Effector memory CD8-positive, alpha-beta T cell (primary cell): Measurements from ENCODE around the gene RNASEH2B.

ENCODE experiments used
- ATAC-seq: fragments of 150-1000 bp; cut with Tn5 transposase; replicated peaks from 2 replicates; pipeline ENCODE4 v1.10.0; 2021; ENCODE audit warnings: mild to moderate bottlenecking, moderate library complexity
- DNase-seq, 3 experiments: peaks; one replicate each; pipeline ENCODE4 v3.0.0; 2021
- H3K27ac Mint-ChIP-seq, 2 donors: one replicate each; pipeline ENCODE4 v1.8.0; 2022; ENCODE audit warnings: mild to moderate bottlenecking in 2 of 2, mixed read lengths in 2 of 2, moderate library complexity in 2 of 2
- H3K27me3 Mint-ChIP-seq, 2 donors: one replicate each; pipeline ENCODE4 v1.8.0; 2022; ENCODE audit warnings: mixed read lengths in 2 of 2
- H3K36me3 Mint-ChIP-seq: one replicate; pipeline ENCODE4 v1.8.0; 2022; ENCODE audit warnings: mild to moderate bottlenecking, moderate library complexity, mixed read lengths; ENCODE audit not compliant: insufficient read depth
- H3K4me1 Mint-ChIP-seq, 2 donors: one replicate each; pipeline ENCODE4 v1.8.0; 2022; ENCODE audit warnings: low read depth in 2 of 2, mixed read lengths in 2 of 2
- H3K4me3 Mint-ChIP-seq, 2 donors: one replicate each; pipeline ENCODE4 v1.8.0; 2022; ENCODE audit warnings: mild to moderate bottlenecking in 2 of 2, mixed read lengths in 2 of 2, moderate library complexity in 2 of 2
- H3K9me3 Mint-ChIP-seq, 2 donors: one replicate each; pipeline ENCODE4 v1.8.0; 2022; ENCODE audit warnings: mixed read lengths in 2 of 2

RNASEH2B gene

DNA sequence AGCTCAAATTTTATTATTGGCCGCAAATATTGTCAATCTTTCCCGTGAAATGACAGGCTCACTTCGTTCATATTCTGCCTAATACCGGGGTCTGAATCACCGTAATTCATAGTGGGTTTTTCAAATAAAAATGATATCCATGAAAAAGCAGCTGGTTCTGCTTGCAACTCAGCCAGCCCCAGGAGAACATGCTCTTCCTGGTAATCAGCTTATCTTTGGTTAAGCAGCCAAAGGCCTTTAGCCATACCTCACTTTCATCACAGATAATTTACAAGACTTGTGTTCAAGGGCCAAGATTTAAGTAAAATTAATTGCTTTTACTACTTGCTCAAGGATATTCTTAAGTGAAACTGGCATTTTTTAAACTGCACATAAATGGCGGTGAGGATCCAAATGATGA, 22.5 kb downstream of the RNASEH2B start:
- DNase-seq = no peak
- Mint-ChIP-seq H3K4me1 (peaks cover 13 to 25% of the 10 kb centered on the region in 2 donors), H3K27me3 (no peaks in the 10 kb centered on the region), H3K27ac (no peak overlapping the region), H3K36me3 (peaks cover 35% of the 10 kb centered on the region), H3K9me3 (no peaks in the 10 kb centered on the region), H3K4me3 (no peak overlapping the region)
- ATAC-seq = no peak

DNA sequence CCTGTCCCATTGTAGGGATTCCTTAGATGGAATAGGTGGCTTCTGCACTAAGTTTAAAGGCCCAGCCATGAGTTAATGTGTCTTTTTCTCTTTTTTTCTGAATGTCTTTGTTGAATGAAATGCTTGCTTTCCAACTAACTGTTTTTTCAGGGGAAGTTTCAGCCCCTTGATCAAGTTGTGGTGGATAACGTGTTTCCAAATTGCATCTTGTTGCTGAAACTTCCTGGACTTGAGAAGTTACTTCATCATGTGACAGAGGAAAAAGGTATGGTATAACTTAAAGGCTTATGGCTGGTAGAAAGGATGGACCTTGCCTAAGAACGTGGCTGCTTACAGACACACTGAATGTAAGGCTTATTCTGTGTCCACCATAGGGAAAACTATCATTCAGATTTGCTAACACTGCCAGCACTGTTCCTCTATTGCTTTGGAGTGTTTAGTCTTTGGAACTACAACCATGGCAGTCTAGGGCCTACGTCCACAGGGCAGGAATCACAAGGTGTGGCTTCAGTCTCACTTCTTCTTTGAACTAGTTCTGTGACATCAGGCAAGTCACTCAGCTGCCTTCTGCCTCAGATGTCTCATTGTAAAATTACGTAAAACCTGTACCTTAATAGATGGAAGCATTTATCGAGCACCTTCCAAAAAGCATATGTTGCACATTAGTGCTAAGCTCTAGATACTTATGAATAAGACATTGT, 25.3 kb downstream of the RNASEH2B start:
- DNase-seq (no peak), ATAC-seq (no peak)
- peaks cover 57% of the 10 kb centered on the region for H3K36me3 Mint-ChIP-seq
- H3K9me3 Mint-ChIP-seq = no peaks in the 10 kb centered on the region
- no peak overlapping the region for H3K27ac Mint-ChIP-seq
- H3K27me3 Mint-ChIP-seq = no peaks in the 10 kb centered on the region
- H3K4me3 Mint-ChIP-seq = no peak overlapping the region
- H3K4me1 Mint-ChIP-seq = peaks cover 8 to 14% of the 10 kb centered on the region in 2 donors

GRCh38 chr13:50936679-50937078, 27.1 kb downstream of the RNASEH2B start:
- Mint-ChIP-seq H3K27ac (no peak overlapping the region), H3K4me1 (peaks cover 8 to 17% of the 10 kb centered on the region in 2 donors), H3K27me3 (no peaks in the 10 kb centered on the region), H3K9me3 (no peaks in the 10 kb centered on the region), H3K36me3 (peaks cover 52% of the 10 kb centered on the region), H3K4me3 (no peak overlapping the region)
- DNase-seq (no peak), ATAC-seq (no peak)

- H3K36me3 Mint-ChIP-seq = peaks cover 46% of the 10 kb centered on the region
- peaks cover 5 to 22% of the 10 kb centered on the region in 2 donors for H3K4me1 Mint-ChIP-seq
- H3K27ac Mint-ChIP-seq = no peak overlapping the region
- no peak overlapping the region for H3K4me3 Mint-ChIP-seq
- H3K9me3 Mint-ChIP-seq = no peaks in the 10 kb centered on the region
- H3K27me3 Mint-ChIP-seq = no peaks in the 10 kb centered on the region
- DNase-seq (no peak), ATAC-seq (no peak)
Measured at GRCh38 chr13:50940509-50940908, 30.9 kb downstream of the RNASEH2B start.

- ATAC-seq (no peak), DNase-seq (no peak)
- Mint-ChIP-seq H3K27ac (no peak overlapping the region), H3K9me3 (no peaks in the 10 kb centered on the region), H3K4me3 (no peak overlapping the region), H3K27me3 (no peaks in the 10 kb centered on the region), H3K4me1 (peaks cover 0 to 18% of the 10 kb centered on the region in 2 donors), H3K36me3 (peaks cover 40% of the 10 kb centered on the region)
Measured at GRCh38 chr13:50941146-50941545, 31.6 kb downstream of the RNASEH2B start.

DNA sequence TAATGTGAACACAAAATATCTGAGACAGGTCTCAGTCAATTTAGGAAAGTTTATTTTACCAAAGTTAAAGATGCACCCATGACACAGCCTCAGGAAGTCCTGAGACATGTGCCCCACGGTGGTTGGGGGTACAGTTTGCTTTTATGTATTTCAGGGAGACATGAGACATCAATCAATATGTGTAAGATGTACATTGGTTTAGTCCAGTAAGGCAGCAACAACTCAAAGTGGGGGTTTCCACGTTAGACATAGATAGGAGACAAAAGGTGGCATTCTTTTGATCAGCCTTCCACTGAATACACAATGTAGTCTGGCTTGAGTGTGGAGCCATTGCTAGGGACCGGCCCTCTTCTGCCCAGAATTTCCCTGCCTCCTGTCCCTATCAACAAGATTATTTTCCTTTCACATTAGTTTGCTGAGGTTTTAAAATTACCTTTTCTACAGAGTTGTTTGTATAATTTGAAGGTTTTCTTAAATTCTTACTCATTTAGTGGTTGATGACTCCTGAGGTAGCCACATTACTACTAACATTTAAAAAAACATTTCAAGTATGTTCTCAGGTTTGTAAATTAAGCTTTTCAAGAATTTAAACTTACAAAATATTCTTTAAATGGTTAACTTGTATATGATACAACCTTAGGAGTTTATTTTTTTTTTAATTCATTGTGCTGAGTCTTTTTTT, 33.2 kb downstream of the RNASEH2B start:
- Mint-ChIP-seq H3K36me3 (peaks cover 30% of the 10 kb centered on the region), H3K4me3 (no peak overlapping the region), H3K27ac (peak overlapping the region in 1 of 2 donors; percentile 42), H3K27me3 (no peaks in the 10 kb centered on the region), H3K4me1 (peaks cover 0 to 18% of the 10 kb centered on the region in 2 donors), H3K9me3 (no peaks in the 10 kb centered on the region)
- DNase-seq = no peak
- ATAC-seq = no peak

DNA sequence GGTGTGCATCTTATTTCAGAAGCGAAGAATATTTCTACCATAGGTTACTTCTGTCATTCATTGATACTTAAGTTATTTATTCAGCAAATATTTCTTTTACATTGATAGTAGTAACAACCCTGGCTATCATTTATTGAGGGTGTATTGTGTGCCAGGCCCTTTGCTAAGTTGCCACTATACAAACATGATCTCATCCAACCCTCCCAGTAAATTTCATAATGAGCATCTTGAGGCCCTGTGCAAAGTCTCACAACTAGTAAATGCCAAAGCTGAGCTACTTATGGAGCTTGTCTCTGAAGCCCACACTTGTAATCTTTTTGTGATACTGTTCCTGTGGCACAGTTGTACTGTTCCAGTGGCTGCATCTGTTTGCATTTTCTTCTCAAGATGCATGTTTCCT, 36.1 kb downstream of the RNASEH2B start:
- H3K4me1 Mint-ChIP-seq = peaks cover 0 to 14% of the 10 kb centered on the region in 2 donors

DNA sequence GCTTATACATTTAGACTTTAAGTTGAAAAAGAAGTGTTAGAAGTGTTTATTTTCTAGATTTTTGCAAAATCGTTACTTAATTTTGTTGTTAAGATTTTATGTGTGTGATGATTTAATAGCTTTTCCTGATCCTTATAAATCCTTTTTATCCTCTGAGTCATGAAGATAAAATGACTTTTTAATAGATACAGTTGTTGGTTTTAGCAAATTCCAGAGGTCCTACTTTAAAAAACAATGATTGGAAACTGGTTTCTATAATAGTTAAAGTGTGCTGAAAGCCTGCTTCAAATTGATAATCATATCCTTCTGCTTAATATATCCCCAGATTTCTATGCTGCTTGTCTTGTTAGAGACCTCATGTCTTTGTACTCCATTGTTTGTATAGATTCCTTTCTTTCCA, 39.0 kb downstream of the RNASEH2B start:
- H3K9me3 Mint-ChIP-seq = no peaks in the 10 kb centered on the region
- ATAC-seq = no peak
- H3K27me3 Mint-ChIP-seq = no peaks in the 10 kb centered on the region
- peaks cover 27% of the 10 kb centered on the region for H3K36me3 Mint-ChIP-seq
- peaks cover 0 to 7% of the 10 kb centered on the region in 2 donors for H3K4me1 Mint-ChIP-seq
- no peak overlapping the region for H3K4me3 Mint-ChIP-seq
- DNase-seq = no peak
- H3K27ac Mint-ChIP-seq = no peak overlapping the region

More for the DNA sequence above, 36.1 kb downstream of the RNASEH2B start:
- no peak for ATAC-seq
- H3K27ac Mint-ChIP-seq = no peak overlapping the region
- H3K9me3 Mint-ChIP-seq = no peaks in the 10 kb centered on the region
- no peaks in the 10 kb centered on the region for H3K27me3 Mint-ChIP-seq
- H3K4me3 Mint-ChIP-seq = no peak overlapping the region
- H3K36me3 Mint-ChIP-seq = peaks cover 36% of the 10 kb centered on the region
- DNase-seq = no peak

GRCh38 chr13:50950849-50951248, 41.3 kb downstream of the RNASEH2B start:
- H3K27ac Mint-ChIP-seq = no peak overlapping the region
- ATAC-seq (no peak), DNase-seq (no peak)
- H3K36me3 Mint-ChIP-seq = peaks cover 21% of the 10 kb centered on the region
- no peaks in the 10 kb centered on the region for H3K27me3 Mint-ChIP-seq
- no peak overlapping the region for H3K4me3 Mint-ChIP-seq
- H3K4me1 Mint-ChIP-seq = no peaks in the 10 kb centered on the region
- H3K9me3 Mint-ChIP-seq = no peaks in the 10 kb centered on the region

- no peak overlapping the region for H3K27ac Mint-ChIP-seq
- no peak for DNase-seq
- H3K4me1 Mint-ChIP-seq = no peaks in the 10 kb centered on the region
- H3K9me3 Mint-ChIP-seq = no peaks in the 10 kb centered on the region
- H3K36me3 Mint-ChIP-seq = peaks cover 22% of the 10 kb centered on the region
- H3K27me3 Mint-ChIP-seq = no peaks in the 10 kb centered on the region
- ATAC-seq = no peak
- H3K4me3 Mint-ChIP-seq = no peak overlapping the region
Measured at GRCh38 chr13:50951366-50951765, 41.8 kb downstream of the RNASEH2B start.

GRCh38 chr13:50955241-50955640, 45.6 kb downstream of the RNASEH2B start:
- Mint-ChIP-seq H3K9me3 (no peaks in the 10 kb centered on the region), H3K4me1 (peaks cover 4 to 13% of the 10 kb centered on the region in 2 donors), H3K27ac (no peak overlapping the region), H3K4me3 (no peak overlapping the region), H3K27me3 (no peaks in the 10 kb centered on the region), H3K36me3 (peaks cover 16% of the 10 kb centered on the region)
- ATAC-seq = no peak
- DNase-seq = no peak

DNA sequence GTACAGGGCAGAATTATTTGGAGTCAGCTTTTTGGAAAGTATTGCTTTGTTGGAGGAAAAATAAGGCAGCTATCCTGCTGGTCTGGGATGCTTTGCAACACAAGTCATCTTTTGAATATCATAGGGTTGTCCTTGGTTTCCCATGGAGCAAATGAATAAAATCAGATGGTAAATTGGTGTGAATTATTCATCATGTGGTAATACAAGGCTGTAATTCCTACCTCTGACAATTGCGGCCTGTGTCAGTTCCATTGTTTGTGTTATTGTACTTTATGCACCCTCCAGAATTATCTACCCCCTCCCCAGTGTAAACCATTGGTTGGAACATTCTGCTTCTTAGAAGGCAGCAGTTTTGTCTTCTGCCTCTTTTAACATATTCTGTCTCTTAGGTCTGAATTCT, 46.2 kb downstream of the RNASEH2B start:
- Mint-ChIP-seq H3K4me3 (no peak overlapping the region), H3K9me3 (no peaks in the 10 kb centered on the region), H3K4me1 (peaks cover 4 to 13% of the 10 kb centered on the region in 2 donors), H3K27ac (peak overlapping the region in 1 of 2 donors; percentile 54), H3K27me3 (no peaks in the 10 kb centered on the region), H3K36me3 (peaks cover 15% of the 10 kb centered on the region)
- DNase-seq (no peak), ATAC-seq (no peak)

DNA sequence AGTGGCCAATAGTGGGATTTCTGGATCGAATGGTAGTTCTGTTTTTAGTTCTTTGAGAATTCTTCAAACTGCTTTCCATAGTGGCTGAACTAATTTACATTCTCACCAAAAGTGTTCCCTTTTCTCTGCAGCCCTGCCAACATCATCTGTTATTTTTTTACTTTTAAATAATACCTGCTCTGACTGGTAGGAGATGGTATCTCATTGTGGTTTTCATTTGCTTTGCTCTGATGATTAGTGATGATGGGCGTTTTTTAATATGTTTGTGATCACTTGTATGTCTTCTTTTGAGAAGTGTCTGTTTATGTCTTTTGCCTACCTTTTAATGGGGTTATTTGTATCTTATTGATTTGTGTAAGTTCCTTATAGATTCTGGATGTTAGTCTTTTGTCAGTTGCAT, 48.0 kb downstream of the RNASEH2B start:
- DNase-seq (no peak), ATAC-seq (no peak)
- Mint-ChIP-seq H3K36me3 (peaks cover 20% of the 10 kb centered on the region), H3K27ac (peak overlapping the region in 1 of 2 donors; percentile 38), H3K9me3 (no peaks in the 10 kb centered on the region), H3K4me1 (peaks cover 4 to 13% of the 10 kb centered on the region in 2 donors), H3K27me3 (no peaks in the 10 kb centered on the region), H3K4me3 (no peak overlapping the region)

DNA sequence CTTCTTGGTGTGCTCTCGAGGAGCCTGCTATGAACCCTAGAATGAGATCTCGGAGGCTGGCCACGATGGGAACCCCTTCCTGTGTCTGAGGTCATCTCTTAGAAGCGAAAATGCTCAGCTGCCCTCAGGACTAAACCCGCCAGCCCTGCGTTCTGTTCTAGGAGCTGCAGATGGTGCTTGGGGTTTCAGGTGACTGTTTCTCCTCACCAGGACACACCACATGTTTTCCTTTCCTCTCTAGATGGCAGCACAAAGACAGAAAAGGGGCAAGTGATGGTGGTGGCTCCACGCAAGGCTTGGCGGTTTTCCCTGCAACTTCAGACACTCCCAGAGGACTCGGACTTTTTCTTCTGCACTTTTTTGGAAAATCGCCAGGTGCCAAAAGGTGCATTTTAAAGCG, 60.1 kb downstream of the RNASEH2B start:
- no peaks in the 10 kb centered on the region for H3K9me3 Mint-ChIP-seq
- H3K27me3 Mint-ChIP-seq = no peaks in the 10 kb centered on the region
- ATAC-seq (no peak), DNase-seq (no peak)
- peaks cover 27% of the 10 kb centered on the region for H3K36me3 Mint-ChIP-seq
- H3K27ac Mint-ChIP-seq = no peak overlapping the region
- no peak overlapping the region for H3K4me3 Mint-ChIP-seq
- H3K4me1 Mint-ChIP-seq = no peaks in the 10 kb centered on the region
